A673 (cell line): ENCODE data around the gene PGRMC1. TPM values are rescaled to one million over a fixed set of nuclear protein-coding genes. Genes with fewer than 3 reads are reported as not detected.

Experiments
- BruUV-seq: library from RNA; stranded (reverse); fragments of 400-500 nt; replicated peaks from 2 replicates; lab custom pipeline; 2021; lab: Mats Ljungman, UMichigan
- CTCF ChIA-PET: fragments of 300-600 bp; sonication (Branson Sonifier 250); formaldehyde crosslinking; loops from one replicate; lab custom pipeline; 2022; ENCODE audit warnings: antibody characterized with exemption; lab: Charles Lee
- POLR2A ChIA-PET: fragments of 300-600 bp; sonication (Branson Sonifier 250); formaldehyde crosslinking; loops from one replicate; lab custom pipeline; 2022; ENCODE audit warnings: antibody characterized with exemption; ENCODE audit not compliant: low non-redundant PET; lab: Charles Lee
- DNase-seq: peaks from one replicate; pipeline ENCODE4 v3.0.0-alpha.2; 2015; ENCODE audit warnings: low spot score
- H3K27ac ChIP-seq: fragments of 200-600 bp; sonication (generic); 2 replicates; pipeline ENCODE4 v1.5.1; 2016; ENCODE audit warnings: mixed run types, low read depth, mild to moderate bottlenecking, mixed read lengths, antibody characterized with exemption, low read length; ENCODE audit not compliant: poor library complexity, severe bottlenecking
- H3K27me3 ChIP-seq: fragments of 200-600 bp; sonication (generic); replicated peaks from 2 replicates; pipeline ENCODE4 v1.6.1; 2017; ENCODE audit warnings: mixed run types, low read depth, mild to moderate bottlenecking, mixed read lengths, antibody characterized with exemption, low read length; ENCODE audit not compliant: insufficient read depth, poor library complexity
- H3K36me3 ChIP-seq: fragments of 200-600 bp; sonication (generic); 2 replicates; pipeline ENCODE4 v1.6.1; 2016; ENCODE audit warnings: mixed run types, mild to moderate bottlenecking, mixed read lengths, antibody characterized with exemption, low read length; ENCODE audit not compliant: insufficient read depth, poor library complexity, severe bottlenecking
- H3K4me1 ChIP-seq: fragments of 200-600 bp; sonication (generic); 2 replicates; pipeline ENCODE4 v1.6.1; 2017; ENCODE audit warnings: mixed run types, mild to moderate bottlenecking, mixed read lengths, antibody characterized with exemption, low read length; ENCODE audit not compliant: insufficient read depth, poor library complexity, severe bottlenecking
- H3K4me3 ChIP-seq: fragments of 200-600 bp; sonication (generic); 2 replicates; pipeline ENCODE4 v1.5.1; 2016; ENCODE audit warnings: low read depth, mixed run types, mild to moderate bottlenecking, mixed read lengths, low read length; ENCODE audit not compliant: poor library complexity, severe bottlenecking
- H3K9me3 ChIP-seq: fragments of 200-600 bp; sonication (generic); 2 replicates; pipeline ENCODE4 v1.6.1; 2016; ENCODE audit warnings: mixed run types, low read depth, mild to moderate bottlenecking, mixed read lengths, antibody characterized with exemption, low read length; ENCODE audit not compliant: poor library complexity, severe bottlenecking
- CTCF ChIP-seq: fragments of 300-800, 200-600 bp; sonication (generic); conservative IDR thresholded peaks from 2 replicates; pipeline ENCODE4 v1.5.1; 2017; ENCODE audit warnings: low read depth, mild to moderate bottlenecking, antibody characterized with exemption, low read length, moderate library complexity, mixed read lengths
- EZH2 ChIP-seq: fragments of 200-600 bp; sonication (generic); IDR thresholded peaks from 2 replicates; pipeline ENCODE4 v1.6.1; 2017; ENCODE audit warnings: borderline replicate concordance, low read depth, mild to moderate bottlenecking, mixed read lengths, antibody characterized with exemption, low read length; ENCODE audit not compliant: poor library complexity, severe bottlenecking
- intact Hi-C: fragments of 100-400 bp; cut with micrococcal nuclease; formaldehyde crosslinking; loops from one replicate; pipeline ENCODE4 v1.10.0; 2022; ENCODE audit not compliant: unreplicated experiment
- total RNA-seq: library from RNA; stranded (reverse); gene quantifications from 2 replicates; pipeline ENCODE4 v1.2.3, GENCODE V29; 2021

PGRMC1 gene
- total RNA-seq, 1 experiment from 2014 or later, result 133 TPM

DNA sequence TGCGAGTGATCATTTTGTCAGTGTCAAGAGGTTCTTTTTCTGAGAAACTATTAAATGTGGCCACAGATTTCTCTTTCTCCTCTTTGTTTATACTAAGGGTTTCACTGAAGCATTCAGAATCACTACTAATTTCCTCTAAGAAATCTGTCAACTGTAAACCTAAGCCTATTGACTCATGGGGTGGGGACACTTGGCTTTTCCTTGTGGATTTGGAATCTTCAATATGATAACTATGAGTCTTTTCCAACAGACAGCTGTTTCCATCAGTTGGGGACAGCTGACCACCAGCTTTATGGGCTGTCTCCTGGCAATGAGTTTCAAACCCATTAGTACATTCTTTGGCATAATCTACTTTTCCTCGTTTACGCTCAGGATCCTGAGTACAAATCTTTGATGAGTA, 13.8 kb downstream of the PGRMC1 start:
- TF ChIP-seq CTCF (no peak), EZH2 (no peak)
- H3K27me3 ChIP-seq, result no peaks in the 10 kb centered on the region
- no peak overlapping the region for H3K27ac ChIP-seq
- no peak overlapping the region for H3K4me3 ChIP-seq
- H3K36me3 ChIP-seq, result no peaks in the 10 kb centered on the region
- ChIA-PET CTCF (no interaction called here), POLR2A (no interaction called here)
- H3K4me1 ChIP-seq, result no peaks in the 10 kb centered on the region
- H3K9me3 ChIP-seq, result no peaks in the 10 kb centered on the region
- no TSS peak for BruUV-seq
- intact Hi-C loops, result no loop called here
- no peak for DNase-seq

- TF ChIP-seq EZH2 (no peak), CTCF (no peak)
- no peaks in the 10 kb centered on the region for H3K27me3 ChIP-seq
- ChIA-PET CTCF (no interaction called here), POLR2A (no interaction called here)
- no peaks in the 10 kb centered on the region for H3K9me3 ChIP-seq
- H3K4me3 ChIP-seq, result no peak overlapping the region
- no peak overlapping the region for H3K27ac ChIP-seq
- H3K36me3 ChIP-seq, result no peaks in the 10 kb centered on the region
- intact Hi-C loops, result no loop called here
- BruUV-seq, result no TSS peak
- H3K4me1 ChIP-seq, result no peaks in the 10 kb centered on the region
- no peak for DNase-seq
These were observed 15.3 kb downstream of the PGRMC1 start for GRCh38 chrX:119251386-119251785.

GRCh38 chrX:119252716-119253115, 16.6 kb downstream of the PGRMC1 start:
- H3K36me3 ChIP-seq, result no peaks in the 10 kb centered on the region
- DNase-seq, result no peak
- no peaks in the 10 kb centered on the region for H3K9me3 ChIP-seq
- no peak overlapping the region for H3K4me3 ChIP-seq
- peaks cover 7% of the 10 kb centered on the region for H3K27me3 ChIP-seq
- ChIA-PET CTCF (no interaction called here), POLR2A (no interaction called here)
- no TSS peak for BruUV-seq
- TF ChIP-seq EZH2 (no peak), CTCF (no peak)
- H3K27ac ChIP-seq, result no peak overlapping the region
- intact Hi-C loops, result no loop called here
- no peaks in the 10 kb centered on the region for H3K4me1 ChIP-seq
